Vagina (tissue), 2 donors: ENCODE measurements around the gene KRT15. TPM values are rescaled to one million over a fixed set of nuclear protein-coding genes. Genes with fewer than 3 reads are reported as not detected.

Source experiments
- DNase-seq, 2 donors: peaks; one replicate each; pipeline ENCODE4 v3.0.0-alpha.2; 2017; ENCODE audit errors: extremely low spot score in 2 of 2
- H3K27ac ChIP-seq: fragments of 200-600 bp; sonication (generic); one replicate; pipeline ENCODE4 v1.5.1; 2019
- H3K27me3 ChIP-seq: fragments of 200-600 bp; sonication (generic); one replicate; pipeline ENCODE4 v1.5.1; 2019
- H3K36me3 ChIP-seq, 2 donors: fragments of 200-600 bp; sonication (generic); one replicate each; pipeline ENCODE4 v1.5.1; 2017 to 2019
- H3K4me1 ChIP-seq: fragments of 200-600 bp; sonication (generic); one replicate; pipeline ENCODE4 v1.5.1; 2019
- H3K4me3 ChIP-seq, 2 donors: fragments of 200-600 bp; sonication (generic); 1 replicate in 1 of 2; 2 replicates in 1 of 2; pipeline ENCODE4 v1.5.1; 2016 to 2019
- H3K9me3 ChIP-seq: fragments of 200-600 bp; sonication (generic); one replicate; pipeline ENCODE4 v1.5.1; 2019
- POLR2A ChIP-seq, 2 donors: fragments of 450-650 bp; IDR thresholded peaks; one replicate each; pipeline ENCODE4 v1.6.1; 2017; ENCODE audit warnings: antibody characterized with exemption in 2 of 2, mild to moderate bottlenecking in 2 of 2, moderate library complexity in 2 of 2
- POLR2AphosphoS5 ChIP-seq, 2 donors: sonication (generic); formaldehyde crosslinking; IDR thresholded peaks; one replicate each; pipeline ENCODE4 v1.9.0; 2017; ENCODE audit warnings: antibody characterized with exemption in 2 of 2, mild to moderate bottlenecking in 2 of 2, low read depth in 1 of 2; ENCODE audit not compliant: insufficient read depth in 1 of 2
- intact Hi-C: fragments of 100-400 bp; cut with DNase I; formaldehyde crosslinking; loops from one replicate; pipeline ENCODE4 v1.15.1; 2023
- total RNA-seq: library from RNA; depleted of rRNA; stranded (reverse); fragments of >200 nt; gene quantifications from one replicate; pipeline ENCODE4 v1.2.3, GENCODE V29; 2016
- TF ChIP-seq, protein P1 (sequence below), 3 experiments: fragments of 450-650 bp in 2 of 3; fragments of 200-600 bp in 1 of 3; sonication (generic) in 1 of 3; IDR thresholded peaks; one replicate each; pipeline ENCODE4 v1.5.1; 2017 to 2019; ENCODE audit warnings: antibody characterized with exemption in 3 of 3, mild to moderate bottlenecking in 2 of 3, moderate library complexity in 2 of 3

The KRT15 gene
- total RNA-seq, 1 donor from 2014 or later = 931 TPM

DNA sequence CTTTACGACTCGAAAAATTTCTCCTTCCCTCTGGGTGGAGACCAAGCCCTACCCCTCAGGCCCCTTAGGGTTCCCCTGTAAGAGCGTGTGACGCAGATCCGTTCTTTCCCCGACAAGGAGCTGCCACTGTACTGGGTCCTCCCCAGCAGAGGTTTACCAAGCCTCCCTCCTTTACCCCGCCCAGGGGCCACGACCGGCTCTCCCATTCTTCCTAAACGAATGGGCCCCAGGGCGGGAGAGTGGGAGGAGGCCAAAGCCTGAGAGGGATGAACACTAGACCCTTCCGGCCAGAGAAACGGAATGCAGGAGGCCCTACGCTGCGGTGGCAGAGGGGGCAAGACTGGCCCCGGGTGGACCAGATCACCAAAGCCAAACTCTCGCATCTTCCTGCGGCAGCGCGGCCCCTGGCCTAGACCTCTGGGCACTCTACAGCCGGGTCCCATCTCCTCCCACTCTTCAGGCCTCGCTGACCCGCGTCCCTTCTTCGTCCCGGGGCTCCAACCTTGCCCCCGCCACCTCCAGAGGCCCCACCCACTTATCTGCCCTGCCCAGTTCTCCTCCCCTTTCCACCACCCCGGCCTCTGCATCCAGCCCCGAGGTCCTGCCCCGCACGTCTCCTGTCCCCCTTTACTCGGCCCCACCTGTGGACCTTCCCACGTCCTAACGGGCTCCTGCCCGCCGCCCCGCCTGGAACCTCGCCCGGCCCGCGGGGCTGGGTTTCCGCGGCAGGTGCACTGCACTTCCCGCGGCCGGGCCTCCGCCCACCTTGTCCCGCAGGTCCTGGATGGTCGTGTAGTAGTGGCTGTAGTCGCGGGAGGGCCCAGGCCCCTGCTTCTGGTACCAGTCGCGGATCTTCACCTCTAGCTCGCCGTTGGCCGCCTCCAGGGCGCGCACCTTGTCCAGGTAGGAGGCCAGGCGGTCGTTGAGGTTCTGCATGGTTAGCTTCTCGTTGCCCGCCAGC is 8.7 kb upstream of the KRT15 start:
- Histone ChIP-seq H3K9me3 (no peaks in the 10 kb centered on the region), H3K36me3 (peaks cover 0 to 5% of the 10 kb centered on the region in 2 donors), H3K27ac (peak overlapping the region; percentile 87), H3K4me3 (peak overlapping the region; percentile 44 to 64), H3K27me3 (no peaks in the 10 kb centered on the region), H3K4me1 (peaks cover 63% of the 10 kb centered on the region)
- no peak for DNase-seq
- intact Hi-C loops = no loop called here
- TF ChIP-seq POLR2A (IDR thresholded peaks at IDR 0.05) (peak in 1 of 2 donors; percentile 5), POLR2AphosphoS5 (IDR thresholded peaks at IDR 0.05; ENCODE audit: insufficient read depth in 1 of 2, low read depth in 1 of 2) (no peak)
- TF ChIP-seq, protein P1, sequence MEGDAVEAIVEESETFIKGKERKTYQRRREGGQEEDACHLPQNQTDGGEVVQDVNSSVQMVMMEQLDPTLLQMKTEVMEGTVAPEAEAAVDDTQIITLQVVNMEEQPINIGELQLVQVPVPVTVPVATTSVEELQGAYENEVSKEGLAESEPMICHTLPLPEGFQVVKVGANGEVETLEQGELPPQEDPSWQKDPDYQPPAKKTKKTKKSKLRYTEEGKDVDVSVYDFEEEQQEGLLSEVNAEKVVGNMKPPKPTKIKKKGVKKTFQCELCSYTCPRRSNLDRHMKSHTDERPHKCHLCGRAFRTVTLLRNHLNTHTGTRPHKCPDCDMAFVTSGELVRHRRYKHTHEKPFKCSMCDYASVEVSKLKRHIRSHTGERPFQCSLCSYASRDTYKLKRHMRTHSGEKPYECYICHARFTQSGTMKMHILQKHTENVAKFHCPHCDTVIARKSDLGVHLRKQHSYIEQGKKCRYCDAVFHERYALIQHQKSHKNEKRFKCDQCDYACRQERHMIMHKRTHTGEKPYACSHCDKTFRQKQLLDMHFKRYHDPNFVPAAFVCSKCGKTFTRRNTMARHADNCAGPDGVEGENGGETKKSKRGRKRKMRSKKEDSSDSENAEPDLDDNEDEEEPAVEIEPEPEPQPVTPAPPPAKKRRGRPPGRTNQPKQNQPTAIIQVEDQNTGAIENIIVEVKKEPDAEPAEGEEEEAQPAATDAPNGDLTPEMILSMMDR (IDR thresholded peaks at IDR 0.05) = no peak

DNA sequence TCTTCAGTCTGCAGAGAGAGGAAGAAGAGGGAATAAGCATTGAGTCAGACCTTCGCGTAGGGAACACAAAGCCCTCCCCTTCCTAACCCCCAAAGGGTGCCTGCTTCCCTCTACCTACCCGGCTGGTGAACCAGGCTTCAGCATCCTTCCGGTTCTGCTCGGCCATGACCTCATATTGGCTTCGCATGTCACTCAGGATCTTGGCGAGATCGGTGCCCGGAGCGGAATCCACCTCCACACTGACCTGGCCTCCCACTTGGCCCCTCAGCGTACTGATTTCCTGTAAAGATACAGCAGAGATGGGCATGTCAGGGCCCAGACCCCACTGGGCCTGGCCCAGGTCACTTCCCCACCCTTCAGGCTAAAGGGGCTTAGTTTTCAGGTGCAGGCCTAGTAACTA is 5.6 kb upstream of the KRT15 start:
- intact Hi-C loops = no loop called here
- Histone ChIP-seq H3K27ac (peak overlapping the region; percentile 87), H3K9me3 (no peaks in the 10 kb centered on the region), H3K27me3 (no peaks in the 10 kb centered on the region), H3K36me3 (peaks cover 0 to 5% of the 10 kb centered on the region in 2 donors), H3K4me3 (peak overlapping the region in 1 of 2 donors; percentile 10), H3K4me1 (peaks cover 69% of the 10 kb centered on the region)
- TF ChIP-seq, protein P1 (IDR thresholded peaks at IDR 0.05) = no peak
- TF ChIP-seq POLR2AphosphoS5 (IDR thresholded peaks at IDR 0.05; ENCODE audit: insufficient read depth in 1 of 2, low read depth in 1 of 2) (no peak), POLR2A (IDR thresholded peaks at IDR 0.05) (no peak)
- no peak for DNase-seq

DNA sequence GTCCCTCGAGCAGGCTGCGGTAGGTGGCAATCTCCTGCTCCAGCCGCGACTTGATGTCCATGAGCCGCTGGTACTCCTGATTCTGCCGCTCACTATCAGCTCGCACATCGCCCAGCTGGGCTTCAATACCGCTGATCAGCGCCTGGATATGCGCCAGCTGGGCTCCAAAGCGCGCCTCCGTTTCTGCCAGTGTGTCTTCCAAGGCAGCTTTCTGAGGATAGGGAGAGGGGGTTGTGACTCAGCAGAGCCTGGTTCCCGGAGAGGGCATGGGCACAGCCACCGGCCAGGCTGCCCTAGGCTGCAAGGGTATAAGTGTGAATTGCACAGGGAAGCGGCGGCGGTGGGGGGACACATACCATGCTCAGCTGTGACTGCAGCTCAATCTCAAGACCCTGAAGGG is 5.1 kb upstream of the KRT15 start:
- Histone ChIP-seq H3K27ac (peak overlapping the region; percentile 87), H3K27me3 (no peaks in the 10 kb centered on the region), H3K4me3 (peak overlapping the region in 1 of 2 donors; percentile 10), H3K4me1 (peaks cover 64% of the 10 kb centered on the region), H3K9me3 (no peaks in the 10 kb centered on the region), H3K36me3 (peaks cover 0 to 5% of the 10 kb centered on the region in 2 donors)
- no peak for DNase-seq
- intact Hi-C loops = no loop called here
- TF ChIP-seq, protein P1 (IDR thresholded peaks at IDR 0.05) = no peak
- peak in 1 of 2 donors; percentile 7 for TF ChIP-seq POLR2AphosphoS5 (IDR thresholded peaks at IDR 0.05; ENCODE audit: insufficient read depth in 1 of 2, low read depth in 1 of 2)

DNA sequence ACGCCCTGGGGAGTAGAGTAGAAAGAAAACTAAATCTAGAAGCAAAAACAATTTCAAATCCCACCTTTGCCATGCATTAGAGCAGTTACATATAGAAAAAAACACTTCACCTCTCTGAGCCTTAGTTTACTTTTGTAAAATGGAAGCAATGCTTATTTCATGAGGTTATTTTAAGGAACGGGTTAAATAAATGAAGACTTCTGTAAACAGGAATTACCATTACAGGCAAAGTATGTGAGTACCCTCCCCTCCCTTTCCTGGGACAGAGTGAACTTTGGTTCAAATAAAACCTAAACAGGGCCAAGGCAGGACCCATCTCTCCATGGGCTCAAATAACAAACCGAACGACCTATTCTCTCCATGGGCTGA is 4.5 kb upstream of the KRT15 start:
- intact Hi-C loops = no loop called here
- DNase-seq = no peak
- Histone ChIP-seq H3K27me3 (no peaks in the 10 kb centered on the region), H3K9me3 (no peaks in the 10 kb centered on the region), H3K36me3 (peaks cover 0 to 5% of the 10 kb centered on the region in 2 donors), H3K4me1 (peaks cover 58% of the 10 kb centered on the region), H3K4me3 (no peak overlapping the region), H3K27ac (peak overlapping the region; percentile 87)
- TF ChIP-seq, protein P1 (IDR thresholded peaks at IDR 0.05) = no peak
- TF ChIP-seq POLR2A (IDR thresholded peaks at IDR 0.05) (no peak), POLR2AphosphoS5 (IDR thresholded peaks at IDR 0.05; ENCODE audit: insufficient read depth in 1 of 2, low read depth in 1 of 2) (no peak)
